HG02884 (cell line): Measurements from ENCODE around the gene GGT6.

Experiments used
- ATAC-seq: cut with Tn5 transposase; IDR thresholded peaks from one replicate; pipeline ENCODE4 v1.9.1; 2021; ENCODE audit warnings: mild to moderate bottlenecking, moderate library complexity; ENCODE audit not compliant: unreplicated experiment

The GGT6 gene

DNA sequence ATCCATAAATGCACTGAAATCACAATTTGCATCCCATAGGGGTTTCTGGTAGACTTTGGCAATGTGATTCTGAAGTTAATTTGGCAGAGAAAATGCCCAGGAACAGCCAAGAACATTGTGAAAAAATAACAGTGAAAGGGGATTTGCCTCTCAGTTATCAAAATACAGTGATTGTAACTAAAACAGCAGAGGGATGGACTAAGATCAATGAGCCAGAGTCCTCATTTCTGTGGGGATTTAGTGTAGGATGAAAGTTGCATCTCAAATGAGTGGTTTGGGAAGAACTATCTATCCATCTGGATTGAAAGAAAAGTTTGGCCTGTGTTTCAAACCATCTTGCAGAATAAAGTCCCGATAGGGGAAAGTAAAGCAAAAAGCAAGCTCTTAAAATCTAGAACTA, 33.2 kb downstream of the GGT6 start:
- ATAC-seq = no peak

DNA sequence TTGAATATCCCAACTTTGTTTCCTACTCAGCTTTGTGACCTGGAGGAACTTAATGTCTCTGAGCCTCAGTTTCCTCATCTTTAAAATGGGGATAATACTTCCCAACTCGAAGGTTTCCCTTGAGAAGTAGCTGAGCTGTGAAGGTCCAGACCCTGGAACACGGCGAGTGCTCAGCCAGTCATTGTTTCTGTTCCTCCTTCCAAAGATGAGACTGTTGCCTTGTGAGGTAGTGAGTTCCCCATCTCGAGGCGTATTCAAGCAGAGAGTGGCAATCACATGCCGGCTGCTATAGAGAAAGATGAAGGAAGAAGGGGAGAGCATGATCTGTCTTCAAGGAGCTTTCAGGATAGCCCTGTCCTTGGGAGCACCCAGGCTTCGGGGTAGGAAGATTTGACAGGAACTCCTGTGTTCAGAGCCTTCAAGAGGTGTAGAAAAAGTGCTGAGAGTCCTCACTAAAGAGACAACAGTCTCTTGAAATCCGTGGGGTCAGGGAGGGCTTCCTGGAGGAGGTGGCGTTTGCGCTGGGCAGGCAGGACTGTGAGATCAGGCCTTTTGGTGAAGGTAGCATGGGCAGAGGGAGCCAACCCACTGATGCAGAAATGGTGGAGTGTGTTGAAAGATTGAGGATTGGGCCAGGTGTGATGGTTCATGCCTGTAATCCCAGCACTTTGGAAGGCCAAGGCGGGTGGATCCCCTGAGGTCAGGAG, 34.5 kb downstream of the GGT6 start:
- no peak for ATAC-seq

DNA sequence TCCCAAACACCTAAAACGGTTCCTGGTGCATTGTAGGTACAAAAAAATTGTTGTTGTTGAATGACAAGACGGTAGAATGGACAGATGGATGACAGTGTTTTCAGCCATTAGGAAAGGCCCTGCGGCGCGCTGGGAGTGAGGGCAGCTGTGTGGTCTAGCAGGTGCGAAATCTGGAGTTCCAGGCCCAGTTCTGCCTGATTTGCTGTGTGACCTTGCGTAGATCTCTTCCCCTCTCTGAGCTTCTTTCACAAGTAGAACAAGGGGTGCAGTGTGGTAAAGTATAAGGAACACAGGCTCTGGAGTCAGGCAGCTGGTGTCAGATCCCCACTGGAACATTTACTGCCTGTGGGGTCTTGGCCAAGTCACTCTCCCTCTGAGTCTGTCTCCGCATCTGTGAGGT, 36.4 kb downstream of the GGT6 start:
- no peak for ATAC-seq

DNA sequence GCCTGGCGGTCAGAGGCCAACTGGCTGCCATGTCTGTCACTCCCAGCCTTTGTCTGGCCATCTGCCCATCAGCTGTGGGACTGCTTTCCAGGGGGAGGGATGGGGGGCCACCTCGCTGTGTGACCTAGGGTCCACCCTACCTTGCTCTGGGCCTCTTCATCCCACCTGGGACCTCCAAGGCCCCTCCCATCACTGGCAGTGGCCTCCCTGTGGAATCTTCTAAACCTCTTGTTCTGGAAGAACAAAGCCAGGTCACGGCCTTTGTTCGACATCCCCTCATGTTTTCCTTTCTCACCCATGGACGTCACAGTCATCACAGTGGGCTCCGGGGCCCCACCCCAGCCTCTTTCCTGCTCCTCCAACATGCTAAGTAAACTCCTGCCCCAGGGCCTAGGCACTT, 37.7 kb downstream of the GGT6 start:
- no peak for ATAC-seq

DNA sequence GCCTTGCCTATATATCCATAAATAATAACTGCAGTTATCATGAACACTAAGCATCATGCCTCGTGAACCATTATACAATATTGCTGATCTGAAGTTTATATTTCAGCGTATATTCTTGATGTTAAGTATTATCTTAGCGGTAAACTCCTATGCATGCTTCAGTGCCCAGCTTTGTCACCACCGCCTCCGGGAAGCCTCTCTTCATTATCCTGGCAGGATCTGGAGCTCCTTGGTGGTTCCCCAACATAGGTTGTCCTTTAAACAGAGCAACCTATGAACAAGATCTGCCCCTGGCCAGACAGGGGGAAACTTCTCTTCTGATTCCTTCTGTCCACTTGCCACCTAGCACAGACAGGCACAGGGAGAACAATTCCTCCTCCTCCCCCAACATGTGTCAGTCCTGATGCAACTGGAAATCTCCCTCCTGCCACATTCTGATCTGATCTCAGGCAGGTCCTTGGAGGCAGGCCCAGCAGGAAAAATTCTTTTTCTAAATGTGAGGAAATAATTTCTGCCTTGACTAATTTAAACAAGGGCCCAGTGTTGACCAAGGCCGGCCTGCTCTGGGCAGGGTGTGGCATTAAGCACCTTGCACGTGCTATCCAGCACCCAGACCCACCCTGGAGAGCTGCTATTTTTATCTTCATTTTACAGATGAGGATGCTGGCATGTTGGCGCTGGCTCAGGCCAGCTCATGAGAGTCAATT, 39.3 kb downstream of the GGT6 start:
- ATAC-seq = no peak

DNA sequence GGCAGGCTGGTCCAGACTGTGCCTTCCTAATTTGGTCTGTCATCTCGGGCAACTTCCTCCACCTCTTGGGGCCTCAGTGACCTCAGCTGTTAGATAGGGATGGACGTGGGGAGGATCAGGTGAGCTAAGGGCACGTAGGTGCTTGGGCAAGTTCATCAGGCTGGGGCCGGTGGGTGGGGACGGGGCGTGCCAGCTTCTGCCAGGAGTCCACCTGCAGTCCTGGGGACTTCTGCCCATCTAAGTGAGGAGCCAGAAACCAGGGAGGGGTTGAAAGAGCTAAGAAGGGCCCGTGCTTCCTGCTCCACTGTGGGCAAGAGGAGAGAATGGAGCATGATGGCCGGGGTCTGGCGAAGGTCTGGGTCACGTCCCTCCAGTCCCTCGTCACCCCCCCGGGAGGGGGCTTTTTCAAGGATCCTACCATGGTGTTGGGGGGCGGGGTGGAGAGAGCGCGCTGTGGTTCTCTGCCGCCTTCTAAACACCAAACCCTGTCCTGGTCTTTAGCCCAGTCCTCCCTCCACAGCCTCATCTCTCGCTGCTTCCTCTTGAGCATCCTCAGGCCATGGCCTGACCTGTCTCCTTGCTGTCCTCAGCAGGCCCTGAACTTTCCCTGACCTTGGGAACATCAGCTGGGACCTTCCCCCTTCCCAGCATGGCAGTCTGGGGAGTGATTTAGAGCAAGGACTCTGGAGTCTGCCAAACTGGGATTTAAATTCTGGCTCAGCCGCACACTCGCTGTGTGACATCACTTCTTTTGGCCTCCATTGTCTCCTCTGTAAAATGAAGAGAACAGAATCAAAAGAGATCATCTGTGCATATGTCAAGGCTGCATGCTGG, 40.1 kb downstream of the GGT6 start:
- no peak for ATAC-seq

DNA sequence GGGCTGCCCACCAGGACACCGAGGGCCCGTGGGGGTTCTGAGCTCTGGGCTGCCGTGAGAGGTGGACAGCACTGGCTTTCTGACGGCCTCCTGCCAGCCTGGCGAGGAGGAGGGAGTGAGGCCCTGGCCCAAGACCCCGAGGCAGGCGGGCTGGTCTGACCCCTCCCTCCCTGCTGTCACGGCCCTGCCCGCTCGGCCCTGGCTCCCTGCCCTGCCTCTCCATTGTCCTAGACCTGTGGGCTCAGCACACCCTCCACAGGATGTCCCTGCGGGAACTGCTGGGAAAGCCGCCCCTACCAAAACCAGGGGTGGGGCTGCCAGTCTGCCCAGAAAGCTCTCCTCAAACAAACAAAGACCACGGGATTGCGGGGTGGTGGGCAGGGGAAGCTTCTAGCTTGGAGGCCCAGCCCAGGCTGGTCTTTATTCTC, 41.0 kb downstream of the GGT6 start:
- no peak for ATAC-seq

DNA sequence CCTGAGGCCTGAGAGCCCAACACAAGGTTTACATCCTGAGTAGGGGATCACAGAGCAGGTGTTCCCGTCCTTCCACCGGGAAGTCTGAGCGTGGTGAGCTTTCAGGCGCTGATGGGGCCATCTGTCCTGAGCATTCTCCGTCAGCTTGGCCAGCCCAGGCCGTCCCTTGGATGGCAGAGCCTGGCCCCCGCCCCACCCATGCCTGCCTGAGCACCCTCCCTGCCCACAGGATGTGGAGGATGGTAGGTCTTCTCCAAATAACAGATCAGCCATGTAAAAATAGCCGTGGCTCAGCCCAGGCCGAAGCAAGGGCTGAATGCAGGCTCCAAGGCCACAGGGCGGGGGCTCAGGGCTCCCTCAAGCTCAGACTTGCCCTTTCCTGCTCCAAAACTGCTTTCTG, 41.5 kb downstream of the GGT6 start:
- no peak for ATAC-seq

DNA sequence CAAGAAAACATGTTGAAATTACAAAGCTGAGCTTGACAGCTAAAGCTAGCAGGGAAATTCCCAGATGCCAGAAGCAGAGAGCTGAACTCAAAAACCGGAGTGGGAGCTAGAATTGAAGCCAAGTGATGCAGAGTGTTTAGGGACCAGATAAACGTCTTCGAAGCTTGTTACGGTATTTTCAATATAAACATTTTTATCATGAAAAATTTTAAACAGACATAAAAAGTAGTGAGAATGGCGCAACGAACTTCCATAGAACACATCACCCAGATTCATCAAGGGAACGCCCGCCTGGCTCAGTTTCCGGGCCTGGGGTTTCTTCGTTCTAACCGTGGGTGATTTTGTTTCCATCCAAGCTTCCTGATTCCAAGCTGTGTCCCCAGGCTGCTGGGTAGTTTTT, 43.6 kb downstream of the GGT6 start:
- ATAC-seq = no peak

DNA sequence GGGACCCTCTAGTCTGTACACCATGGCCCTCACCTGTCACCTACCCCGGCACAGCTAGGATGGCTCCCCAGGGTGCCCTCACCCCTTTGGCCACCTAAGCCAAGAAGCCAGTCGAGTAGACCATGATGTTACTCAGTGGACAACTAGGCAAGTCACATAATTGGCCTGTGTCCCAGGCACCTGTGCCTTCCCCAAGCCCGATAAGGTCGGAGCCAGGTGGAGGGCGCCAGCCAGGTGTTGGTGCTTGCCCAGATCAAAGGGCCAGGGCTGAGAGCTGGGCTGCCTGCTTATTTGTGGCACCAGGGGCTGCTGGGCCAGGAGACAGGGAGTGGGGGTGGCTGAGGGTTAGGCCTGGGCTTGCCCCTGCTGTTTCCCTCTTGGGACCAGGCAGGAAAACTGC, 44.9 kb downstream of the GGT6 start:
- no peak for ATAC-seq

DNA sequence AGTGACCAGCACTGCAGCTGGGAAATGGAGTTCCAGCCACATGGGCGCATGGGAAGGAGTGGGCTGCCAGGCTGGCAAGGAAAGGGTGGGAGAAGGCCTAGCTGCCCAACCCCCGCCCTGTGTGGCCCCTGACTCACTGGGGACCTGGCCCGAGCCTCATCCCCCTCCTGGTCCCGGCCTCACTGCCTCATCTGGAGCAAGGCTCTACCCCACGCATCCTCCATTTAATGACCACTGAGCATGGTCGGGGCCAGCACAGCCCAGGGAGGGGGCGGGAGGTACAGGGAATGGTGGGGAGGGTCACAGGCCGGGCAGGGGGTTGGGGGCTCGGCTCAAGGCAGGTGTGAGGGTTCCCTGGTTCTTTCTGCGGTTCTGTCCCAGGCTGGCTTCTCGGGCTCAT, 45.6 kb downstream of the GGT6 start:
- no peak for ATAC-seq

DNA sequence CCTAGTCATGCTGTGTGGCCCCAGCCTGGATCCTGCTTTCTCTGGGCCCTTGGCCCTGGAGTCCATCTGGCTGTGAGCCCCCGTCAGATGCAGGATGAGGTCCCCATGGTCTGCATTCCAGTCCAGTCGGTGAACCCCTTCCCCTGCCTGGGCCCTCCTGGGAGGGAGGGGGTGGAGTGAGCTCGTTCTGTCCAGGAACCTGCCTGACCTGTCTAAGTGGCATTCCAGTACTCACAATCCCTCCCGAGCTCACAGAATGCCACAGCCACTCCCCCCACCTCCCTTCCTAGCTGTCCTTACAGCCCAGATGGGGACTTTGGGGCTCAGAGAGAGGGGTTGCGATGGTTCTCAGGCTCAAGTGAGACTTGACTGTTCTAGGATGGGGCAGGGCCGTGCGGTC, 46.2 kb downstream of the GGT6 start:
- ATAC-seq = no peak

DNA sequence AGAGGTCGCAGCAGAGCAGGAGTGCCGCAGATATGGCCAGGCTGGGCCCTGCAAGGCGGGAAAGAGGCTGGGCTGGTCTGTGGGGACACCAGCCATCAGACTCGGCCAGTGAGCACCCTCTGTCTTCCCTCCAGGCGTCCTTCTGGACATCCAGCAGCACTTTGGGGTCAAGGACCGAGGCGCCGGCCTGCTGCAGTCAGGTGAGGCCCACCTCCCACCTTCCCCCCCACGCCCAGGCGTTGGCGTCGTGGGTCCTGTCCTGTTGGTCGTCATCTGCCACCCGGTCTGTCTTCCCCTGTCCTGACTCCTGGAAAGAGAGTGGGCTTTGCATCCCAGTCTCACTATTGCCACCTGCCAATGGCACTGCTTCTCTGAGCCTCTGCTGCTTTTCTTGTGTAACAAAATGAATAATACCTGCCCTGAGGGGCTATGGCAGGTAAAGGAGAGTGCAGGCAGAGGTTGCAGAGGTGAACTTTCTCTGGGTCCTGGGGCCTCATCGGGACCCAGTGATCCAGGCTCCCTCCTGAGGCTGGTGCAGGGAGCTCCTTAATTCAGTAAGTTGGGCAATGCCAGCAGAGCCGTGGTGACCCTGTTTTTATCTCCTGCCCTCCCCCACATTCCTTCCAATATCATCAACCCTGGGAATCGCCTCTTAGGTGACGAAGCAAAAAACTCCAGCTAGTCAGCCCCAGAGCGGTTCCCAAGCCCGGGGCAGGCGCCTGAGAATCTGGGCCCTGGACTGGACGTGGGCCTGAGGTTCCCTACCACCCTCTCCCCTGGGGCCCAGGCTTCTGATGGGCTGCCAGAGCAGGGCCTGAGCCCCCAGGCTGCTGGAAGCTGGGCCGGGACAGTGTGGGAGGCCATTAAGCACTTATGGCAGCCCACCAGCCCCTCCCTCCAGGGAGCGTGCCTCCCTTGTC, 47.0 kb downstream of the GGT6 start:
- no peak for ATAC-seq

DNA sequence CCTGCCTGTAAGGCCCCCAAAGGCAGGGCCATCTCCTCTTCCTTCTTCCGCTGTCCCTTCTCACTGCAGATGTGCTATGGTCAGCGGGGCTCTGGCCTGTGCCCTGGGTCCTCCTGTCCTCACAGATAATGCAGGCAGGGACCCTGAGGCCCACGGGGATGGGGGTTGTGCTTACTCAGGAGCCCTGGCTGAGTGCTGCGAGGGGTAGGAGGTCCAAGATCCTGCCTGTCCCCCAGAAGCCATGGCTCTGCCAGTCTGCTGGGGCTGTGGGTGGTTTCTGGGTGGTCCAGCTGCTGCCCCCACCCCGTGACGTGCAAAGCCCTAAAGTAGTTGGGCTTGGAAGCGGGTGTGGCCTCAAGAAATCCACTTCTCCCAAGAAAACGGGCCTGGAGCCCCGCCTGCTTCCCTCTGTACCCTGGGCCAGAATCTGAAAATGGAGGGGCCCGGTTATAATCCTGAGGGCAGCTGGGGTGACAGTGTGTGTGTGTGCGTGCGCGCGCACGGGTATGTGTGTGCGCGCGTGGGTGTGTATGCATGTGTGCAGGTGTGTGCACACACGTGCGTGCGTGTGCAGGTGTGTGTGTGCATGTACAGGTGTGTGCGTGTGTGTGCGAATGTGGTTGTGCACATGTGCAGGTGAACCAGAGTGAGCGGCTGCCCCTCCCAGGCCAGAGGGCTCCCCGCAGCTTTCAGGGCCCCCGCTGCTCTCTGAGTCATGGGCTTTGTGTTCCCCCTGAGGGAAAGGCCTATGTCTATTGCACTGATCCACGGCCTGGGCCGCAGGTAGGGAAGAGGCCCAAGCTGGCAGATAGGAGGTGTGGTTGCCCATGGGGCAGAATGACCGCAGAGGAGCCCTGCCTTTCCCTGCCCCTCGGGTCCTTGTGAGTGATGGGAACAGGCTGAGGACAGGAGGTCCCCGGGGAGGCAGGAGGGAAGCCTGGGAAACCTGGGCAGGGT, 47.9 kb downstream of the GGT6 start:
- ATAC-seq = no peak

DNA sequence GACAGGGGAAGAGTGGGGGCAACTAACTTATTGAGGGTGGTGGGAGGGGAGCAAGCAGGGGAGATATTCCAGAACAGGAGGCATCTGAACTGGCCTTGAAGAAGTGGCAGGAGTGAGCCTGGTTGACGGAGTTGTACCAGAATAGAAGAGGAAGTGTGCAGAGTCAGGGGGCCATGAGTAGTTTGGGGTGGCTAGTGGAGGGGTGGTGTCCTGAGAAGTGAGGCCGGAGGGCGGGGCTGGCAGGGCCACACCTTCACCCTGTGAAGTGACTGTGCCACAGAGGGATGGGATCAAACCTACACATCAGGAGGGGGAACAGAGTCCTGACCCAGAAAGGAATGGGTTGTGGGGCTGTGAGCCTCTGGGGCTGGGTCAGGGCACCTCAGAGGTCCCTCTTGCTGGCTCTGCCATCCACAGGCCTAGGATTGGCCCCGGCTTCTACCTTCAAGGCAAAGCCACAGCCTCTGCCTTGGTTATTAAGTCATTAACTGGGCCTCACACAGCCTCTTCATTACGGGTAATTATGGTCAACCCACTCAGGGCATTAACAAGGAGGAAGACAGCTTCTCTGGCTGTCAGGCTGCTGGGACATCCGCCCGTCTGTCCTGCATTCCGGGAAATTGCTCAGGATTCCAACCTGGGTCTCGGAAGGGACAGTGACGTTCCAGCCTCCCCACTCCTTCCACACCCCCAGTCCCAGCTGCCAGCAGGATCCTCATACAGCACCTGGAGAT, 49.0 kb downstream of the GGT6 start:
- ATAC-seq = no peak

DNA sequence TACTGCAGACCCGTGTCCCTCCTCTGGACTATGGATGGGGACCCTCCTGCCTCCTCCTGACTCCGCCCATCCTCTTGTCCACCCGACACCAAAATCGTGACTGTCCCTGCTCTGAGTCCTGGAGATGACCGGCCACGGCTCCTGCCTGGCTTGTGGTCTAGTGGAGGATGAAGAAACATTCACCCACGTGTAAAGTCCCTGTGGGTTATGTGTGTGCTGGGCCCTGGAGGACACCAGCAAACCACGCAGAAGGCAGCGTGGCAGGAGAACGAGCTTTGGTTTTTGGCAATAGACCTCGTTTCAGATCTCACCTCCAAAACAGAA, 49.8 kb downstream of the GGT6 start:
- ATAC-seq = no peak

DNA sequence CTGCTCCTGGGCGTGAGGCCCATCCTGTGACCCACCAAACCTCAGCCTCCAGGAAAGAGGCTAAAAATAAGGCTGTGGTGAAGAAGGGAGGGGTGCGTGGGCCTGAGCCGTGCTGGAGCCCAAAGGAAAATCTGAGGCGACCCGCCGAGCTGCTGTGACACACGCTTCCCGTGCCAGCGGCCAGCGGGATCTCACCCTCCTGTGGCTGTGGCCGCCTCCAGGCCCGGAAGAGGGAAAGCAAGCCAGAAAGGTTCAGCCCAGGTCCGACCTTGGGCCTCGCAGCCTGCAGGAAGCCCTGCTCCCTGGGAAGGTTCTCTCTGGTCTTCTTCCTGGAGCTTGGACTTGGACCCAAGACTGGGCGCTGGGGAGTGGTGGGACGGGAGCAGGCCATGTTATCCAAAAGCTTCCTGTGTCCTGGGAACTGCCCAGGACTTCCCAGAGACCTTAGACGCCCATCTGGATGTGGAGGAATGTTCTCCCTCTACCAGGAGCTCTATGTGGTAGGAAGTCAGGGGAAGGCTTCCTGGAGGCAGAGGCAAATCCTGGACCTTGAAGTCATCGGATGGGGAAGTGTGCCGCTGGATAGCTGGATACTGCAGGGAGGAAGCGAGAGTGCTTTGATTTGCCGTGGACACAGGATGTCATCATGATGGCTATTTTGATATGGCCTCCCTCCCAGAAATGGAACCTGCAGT, 50.3 kb downstream of the GGT6 start:
- no peak for ATAC-seq

DNA sequence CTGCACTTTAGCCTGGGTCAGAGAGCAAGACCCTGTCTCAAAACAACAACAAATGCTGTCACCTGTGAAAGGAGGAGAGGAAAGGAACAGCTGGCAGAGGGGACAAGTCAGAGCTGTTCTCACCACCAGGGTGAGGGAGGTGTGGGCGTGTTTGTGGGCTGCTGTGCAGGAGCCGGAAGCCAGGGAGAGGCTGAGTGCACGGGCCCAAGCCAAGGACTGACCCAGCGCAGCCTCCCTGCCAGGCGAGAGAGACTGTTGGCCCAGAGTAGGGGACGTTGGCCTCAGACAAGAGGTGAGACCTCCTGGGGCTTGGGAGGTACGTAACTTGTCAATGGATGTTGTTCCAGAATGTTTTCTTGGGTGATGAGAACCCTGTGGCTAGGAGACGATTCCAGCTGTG, 51.0 kb downstream of the GGT6 start:
- no peak for ATAC-seq

DNA sequence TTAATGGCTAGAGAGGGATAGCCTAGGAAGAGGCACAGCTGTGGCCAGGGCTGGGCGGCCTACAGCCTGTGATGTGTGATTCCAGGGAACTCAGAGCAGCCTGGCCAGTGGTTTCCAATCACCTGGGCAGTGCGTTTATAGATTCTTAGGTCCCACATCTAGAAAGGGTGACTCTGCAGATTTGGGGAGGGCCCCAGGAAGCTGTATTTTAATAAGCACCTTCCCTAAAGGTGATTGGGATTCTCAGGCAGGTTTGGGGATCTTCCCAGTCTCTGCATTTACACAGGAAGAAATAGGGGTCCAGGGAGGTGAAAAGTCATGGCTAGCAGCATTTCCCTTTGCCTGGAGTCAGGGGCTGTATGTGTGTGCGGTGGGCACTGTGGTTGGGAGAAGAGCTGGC, 52.2 kb downstream of the GGT6 start:
- ATAC-seq = no peak
